Lower leg skin (tissue), 3 donors: ENCODE results near the gene ILDR1.
"Not testable (repeated sequence)": the region's sequence is repeated elsewhere in the genome, so short reads cannot be mapped to it uniquely, and the experiment has no call there.

ENCODE experiments used
- POLR2A ChIP-seq, 2 donors: fragments of 450-650 bp; IDR thresholded peaks; one replicate each; pipeline ENCODE4 v1.6.1; 2016 to 2017; ENCODE audit warnings: antibody characterized with exemption in 2 of 2, mild to moderate bottlenecking in 1 of 2, moderate library complexity in 1 of 2
- TF ChIP-seq, protein P1 (sequence below), 3 donors: fragments of 450-650 bp; IDR thresholded peaks; one replicate each; pipeline ENCODE4 v1.5.1; 2016; ENCODE audit warnings: antibody characterized with exemption in 3 of 3, mild to moderate bottlenecking in 3 of 3, moderate library complexity in 2 of 3

- TF ChIP-seq, protein P1, sequence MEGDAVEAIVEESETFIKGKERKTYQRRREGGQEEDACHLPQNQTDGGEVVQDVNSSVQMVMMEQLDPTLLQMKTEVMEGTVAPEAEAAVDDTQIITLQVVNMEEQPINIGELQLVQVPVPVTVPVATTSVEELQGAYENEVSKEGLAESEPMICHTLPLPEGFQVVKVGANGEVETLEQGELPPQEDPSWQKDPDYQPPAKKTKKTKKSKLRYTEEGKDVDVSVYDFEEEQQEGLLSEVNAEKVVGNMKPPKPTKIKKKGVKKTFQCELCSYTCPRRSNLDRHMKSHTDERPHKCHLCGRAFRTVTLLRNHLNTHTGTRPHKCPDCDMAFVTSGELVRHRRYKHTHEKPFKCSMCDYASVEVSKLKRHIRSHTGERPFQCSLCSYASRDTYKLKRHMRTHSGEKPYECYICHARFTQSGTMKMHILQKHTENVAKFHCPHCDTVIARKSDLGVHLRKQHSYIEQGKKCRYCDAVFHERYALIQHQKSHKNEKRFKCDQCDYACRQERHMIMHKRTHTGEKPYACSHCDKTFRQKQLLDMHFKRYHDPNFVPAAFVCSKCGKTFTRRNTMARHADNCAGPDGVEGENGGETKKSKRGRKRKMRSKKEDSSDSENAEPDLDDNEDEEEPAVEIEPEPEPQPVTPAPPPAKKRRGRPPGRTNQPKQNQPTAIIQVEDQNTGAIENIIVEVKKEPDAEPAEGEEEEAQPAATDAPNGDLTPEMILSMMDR (IDR thresholded peaks at IDR 0.05) = not testable (repeated sequence)
- not testable (repeated sequence) for TF ChIP-seq POLR2A (IDR thresholded peaks at IDR 0.05)
Observed at GRCh38 chr3:121938141-121938855, 83.7 kb downstream of the ILDR1 start.
